ENCODE data around the gene KRTAP5-9.
"Not testable (repeated sequence)": the region's sequence is repeated elsewhere in the genome, so short reads cannot be mapped to it uniquely, and the experiment has no call there.

Gene KRTAP5-9

DNA sequence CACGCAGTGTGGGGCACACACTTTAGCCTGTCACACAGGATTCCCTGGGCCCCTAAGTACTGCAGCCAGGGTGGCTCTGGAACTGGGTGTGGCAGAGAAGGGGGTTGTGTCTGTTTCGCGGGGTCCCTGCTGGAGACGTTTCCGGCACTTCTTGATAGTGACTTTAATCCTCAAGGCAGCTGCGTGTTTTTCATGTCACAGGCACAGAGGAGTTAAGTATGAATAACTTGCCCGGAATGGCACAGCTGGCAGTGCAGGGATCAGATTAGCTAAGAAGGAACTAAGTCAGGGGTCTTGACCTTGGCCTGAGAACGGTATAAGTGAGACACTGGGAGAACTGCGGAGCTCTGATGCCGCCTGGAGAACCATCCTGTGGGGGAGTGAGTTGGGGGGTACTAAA is 28.7 kb upstream of the KRTAP5-9 start:
- in situ Hi-C loops (cut with MboI; ENCODE audit: low pct_unique_long_range_greater_than_20kb, low sequenced_read_pairs, unreplicated experiment): no loop called here
- TF ChIP-seq, protein P1, sequence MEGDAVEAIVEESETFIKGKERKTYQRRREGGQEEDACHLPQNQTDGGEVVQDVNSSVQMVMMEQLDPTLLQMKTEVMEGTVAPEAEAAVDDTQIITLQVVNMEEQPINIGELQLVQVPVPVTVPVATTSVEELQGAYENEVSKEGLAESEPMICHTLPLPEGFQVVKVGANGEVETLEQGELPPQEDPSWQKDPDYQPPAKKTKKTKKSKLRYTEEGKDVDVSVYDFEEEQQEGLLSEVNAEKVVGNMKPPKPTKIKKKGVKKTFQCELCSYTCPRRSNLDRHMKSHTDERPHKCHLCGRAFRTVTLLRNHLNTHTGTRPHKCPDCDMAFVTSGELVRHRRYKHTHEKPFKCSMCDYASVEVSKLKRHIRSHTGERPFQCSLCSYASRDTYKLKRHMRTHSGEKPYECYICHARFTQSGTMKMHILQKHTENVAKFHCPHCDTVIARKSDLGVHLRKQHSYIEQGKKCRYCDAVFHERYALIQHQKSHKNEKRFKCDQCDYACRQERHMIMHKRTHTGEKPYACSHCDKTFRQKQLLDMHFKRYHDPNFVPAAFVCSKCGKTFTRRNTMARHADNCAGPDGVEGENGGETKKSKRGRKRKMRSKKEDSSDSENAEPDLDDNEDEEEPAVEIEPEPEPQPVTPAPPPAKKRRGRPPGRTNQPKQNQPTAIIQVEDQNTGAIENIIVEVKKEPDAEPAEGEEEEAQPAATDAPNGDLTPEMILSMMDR (IDR thresholded peaks at IDR 0.05; ENCODE audit: extremely low read depth, insufficient read depth, missing control alignments): no peak
- DNase-seq (ENCODE audit: low spot score): no peak

DNA sequence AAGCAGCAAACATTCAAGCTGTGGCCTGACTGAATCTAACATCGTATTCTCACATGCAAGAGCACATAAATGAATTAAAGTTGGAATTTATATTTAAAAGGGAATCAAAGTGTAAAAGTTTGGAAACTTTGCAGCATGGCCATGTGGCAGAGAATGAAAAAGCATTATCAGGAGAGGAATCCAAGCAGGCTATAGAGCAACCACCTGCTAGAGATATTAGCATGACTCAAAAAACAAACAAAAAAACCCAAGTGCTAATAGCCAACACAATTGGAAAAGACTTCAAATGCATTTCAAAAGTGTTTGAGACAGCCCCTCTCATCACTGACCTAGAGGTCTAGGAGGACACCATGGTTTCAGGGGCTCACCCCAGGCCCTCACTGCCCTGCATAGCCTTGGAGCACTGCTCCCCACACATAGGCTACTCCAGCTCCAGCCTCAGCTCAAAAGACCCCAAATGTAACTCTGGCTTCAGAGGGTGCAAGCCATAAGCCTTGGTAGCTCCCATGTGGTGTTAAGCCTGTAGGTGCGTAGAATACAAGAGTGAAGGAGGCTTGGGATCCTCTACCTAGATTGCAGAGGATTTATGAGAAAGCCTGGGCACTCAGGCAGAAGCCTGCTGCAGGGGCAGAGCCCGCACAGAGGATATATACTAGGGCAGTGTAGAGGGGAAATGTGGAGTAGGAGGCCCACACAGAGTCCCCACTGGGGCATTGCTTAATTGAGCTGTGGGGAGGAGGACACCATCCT is 22.9 kb upstream of the KRTAP5-9 start:
- in situ Hi-C loops (cut with MboI; ENCODE audit: low pct_unique_long_range_greater_than_20kb, low sequenced_read_pairs, unreplicated experiment): loop anchor here (5.0 kb wide), 1 partner anchor 37 kb away; no protein-coding TSS in a partner anchor
- DNase-seq (ENCODE audit: low spot score): no peak
- TF ChIP-seq, protein P1 (IDR thresholded peaks at IDR 0.05; ENCODE audit: extremely low read depth, insufficient read depth, missing control alignments): no peak

DNA sequence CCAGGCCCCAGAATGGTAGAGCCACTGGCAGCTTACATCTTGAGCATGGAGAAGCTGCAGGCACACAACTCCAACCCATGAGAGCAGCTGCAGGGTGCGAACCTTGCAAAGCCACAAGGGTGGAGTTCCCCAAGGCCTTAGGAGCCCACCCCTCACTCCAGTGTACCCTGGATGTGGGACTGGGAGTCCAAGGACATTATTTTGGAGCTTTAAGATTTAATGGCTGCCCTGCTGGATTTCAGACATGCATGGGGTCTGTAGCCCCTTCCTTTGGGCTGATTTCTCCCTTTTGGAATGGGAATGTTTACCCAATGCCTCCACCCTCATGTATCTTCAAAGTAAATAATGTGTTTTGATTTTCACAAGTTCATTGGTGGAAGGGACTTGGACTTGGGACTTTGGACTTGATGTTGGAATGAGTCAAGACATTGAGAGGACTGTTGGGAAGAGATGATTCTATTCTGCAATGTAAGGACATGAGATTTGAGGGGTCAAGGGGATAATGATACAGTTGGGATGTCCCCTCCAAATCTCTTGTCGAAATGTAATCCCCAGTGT is 22.2 kb upstream of the KRTAP5-9 start:
- in situ Hi-C loops (cut with MboI; ENCODE audit: low pct_unique_long_range_greater_than_20kb, low sequenced_read_pairs, unreplicated experiment): loop anchor here (5.0 kb wide), 1 partner anchor 36 kb away; no protein-coding TSS in a partner anchor
- TF ChIP-seq, protein P1 (IDR thresholded peaks at IDR 0.05; ENCODE audit: extremely low read depth, insufficient read depth, missing control alignments): no peak
- no peak for DNase-seq (ENCODE audit: low spot score)

DNA sequence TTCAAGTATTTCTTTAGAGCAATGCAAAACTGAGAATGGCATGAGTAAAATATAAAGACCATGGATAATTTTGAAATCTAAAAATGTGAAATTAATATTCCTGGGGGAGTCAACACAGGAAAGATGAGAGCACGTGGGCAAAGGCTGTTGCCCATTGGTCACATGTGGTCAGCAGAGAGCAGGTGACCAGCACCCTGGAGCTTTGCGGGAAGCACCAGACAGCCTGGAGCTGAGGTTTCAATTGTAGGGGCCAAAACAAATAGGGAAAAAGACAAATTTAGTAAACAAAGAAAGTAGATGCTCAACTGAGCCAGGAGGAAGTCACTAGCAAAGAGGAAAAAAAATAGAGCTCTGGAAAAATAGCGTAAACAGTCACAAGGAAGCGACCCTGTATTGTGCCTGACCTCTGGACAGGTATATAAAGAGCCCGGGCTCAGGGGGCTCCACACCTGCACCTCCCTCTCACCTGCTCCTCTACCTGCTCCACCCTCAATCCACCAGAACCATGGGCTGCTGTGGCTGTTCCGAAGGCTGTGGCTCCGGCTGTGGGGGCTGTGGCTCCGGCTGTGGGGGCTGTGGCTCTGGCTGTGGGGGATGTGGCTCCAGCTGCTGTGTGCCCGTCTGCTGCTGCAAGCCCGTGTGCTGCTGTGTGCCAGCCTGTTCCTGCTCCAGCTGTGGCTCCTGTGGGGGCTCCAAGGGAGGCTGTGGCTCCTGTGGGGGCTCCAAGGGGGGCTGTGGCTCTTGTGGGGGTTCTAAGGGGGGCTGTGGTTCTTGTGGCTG is 21.2 kb upstream of the KRTAP5-9 start, which contains the start of gene KRTAP5-7:
TSS of gene KRTAP5-7 (plus strand) at position 472 of the 780 bp plus-strand sequence. CDS start at position 506, 34 bp downstream.
- in situ Hi-C loops (cut with MboI; ENCODE audit: low pct_unique_long_range_greater_than_20kb, low sequenced_read_pairs, unreplicated experiment): loop anchor here (5.0 kb wide), 1 partner anchor 35 kb away; no protein-coding TSS in a partner anchor
- DNase-seq (ENCODE audit: low spot score): not testable (repeated sequence)

DNA sequence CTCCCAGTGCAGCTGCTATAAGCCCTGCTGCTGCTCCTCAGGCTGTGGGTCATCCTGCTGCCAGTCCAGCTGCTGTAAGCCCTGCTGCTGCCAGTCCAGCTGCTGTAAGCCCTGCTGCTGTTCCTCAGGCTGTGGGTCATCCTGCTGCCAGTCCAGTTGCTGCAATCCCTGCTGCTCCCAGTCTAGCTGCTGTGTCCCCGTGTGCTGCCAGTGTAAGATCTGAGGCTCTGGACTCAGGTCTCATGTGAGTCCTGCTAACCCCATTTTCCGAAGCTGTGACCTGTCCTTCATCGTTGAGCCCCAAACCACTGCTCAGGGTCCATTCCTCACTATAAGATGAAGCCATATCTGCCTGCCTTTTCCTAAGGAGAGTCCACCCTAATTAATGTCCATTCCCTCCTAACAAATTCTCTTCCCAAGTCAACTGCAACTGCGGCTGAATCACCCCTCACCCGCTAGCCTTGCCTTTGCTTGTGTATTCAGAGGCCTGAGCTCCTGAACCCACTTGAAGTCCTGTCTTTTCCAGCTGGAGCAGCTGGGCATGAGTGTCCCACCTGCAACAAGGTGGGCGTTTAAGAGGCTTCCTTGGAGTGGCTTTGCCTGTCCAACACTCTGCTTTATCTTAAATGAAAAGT is 20.5 kb upstream of the KRTAP5-9 start:
- in situ Hi-C loops (cut with MboI; ENCODE audit: low pct_unique_long_range_greater_than_20kb, low sequenced_read_pairs, unreplicated experiment): loop anchor here (5.0 kb wide), 1 partner anchor 35 kb away; no protein-coding TSS in a partner anchor
- no peak for DNase-seq (ENCODE audit: low spot score)
- TF ChIP-seq, protein P1 (IDR thresholded peaks at IDR 0.05; ENCODE audit: extremely low read depth, insufficient read depth, missing control alignments): no peak

DNA sequence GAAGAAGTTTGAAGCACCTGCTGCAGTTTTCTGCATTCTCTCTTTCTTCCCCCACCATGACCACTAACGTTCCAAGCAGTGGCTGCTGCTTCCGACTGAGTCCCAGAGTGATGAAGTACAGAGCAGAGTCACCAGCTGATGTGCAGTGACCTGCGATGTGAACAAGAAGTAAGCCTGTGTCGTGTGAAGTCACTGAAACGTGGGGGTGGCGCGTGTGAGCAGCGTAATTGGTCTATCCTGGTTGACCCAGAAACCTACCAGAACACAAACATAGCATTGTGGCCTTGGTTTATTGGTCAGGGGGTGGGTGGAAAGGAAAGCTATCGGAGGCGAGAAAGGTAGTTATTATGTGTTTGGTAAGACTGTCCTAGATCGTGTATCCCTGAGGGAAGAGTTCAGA is 17.6 kb upstream of the KRTAP5-9 start:
- in situ Hi-C loops (cut with MboI; ENCODE audit: low pct_unique_long_range_greater_than_20kb, low sequenced_read_pairs, unreplicated experiment): no loop called here
- DNase-seq (ENCODE audit: low spot score): peak; percentile 56
- TF ChIP-seq, protein P1 (IDR thresholded peaks at IDR 0.05; ENCODE audit: extremely low read depth, insufficient read depth, missing control alignments): no peak
